Peyer's patch (tissue), 4 donors: ENCODE data around the gene ARMC12.

ENCODE experiments used
- POLR2A ChIP-seq, 2 donors: fragments of 450-650 bp; IDR thresholded peaks; one replicate each; pipeline ENCODE4 v1.5.1; 2017; ENCODE audit warnings: antibody characterized with exemption in 2 of 2, mild to moderate bottlenecking in 2 of 2, moderate library complexity in 2 of 2
- TF ChIP-seq, protein P1 (sequence below), 6 experiments: fragments of 450-650 bp in 4 of 6; fragments of 200-600 bp in 2 of 6; sonication (generic) in 1 of 6; IDR thresholded peaks; one replicate each; pipeline ENCODE4 v1.5.1; 2017 to 2019; ENCODE audit warnings: antibody characterized with exemption in 6 of 6, mild to moderate bottlenecking in 3 of 6, moderate library complexity in 1 of 6

- TF ChIP-seq, protein P1, sequence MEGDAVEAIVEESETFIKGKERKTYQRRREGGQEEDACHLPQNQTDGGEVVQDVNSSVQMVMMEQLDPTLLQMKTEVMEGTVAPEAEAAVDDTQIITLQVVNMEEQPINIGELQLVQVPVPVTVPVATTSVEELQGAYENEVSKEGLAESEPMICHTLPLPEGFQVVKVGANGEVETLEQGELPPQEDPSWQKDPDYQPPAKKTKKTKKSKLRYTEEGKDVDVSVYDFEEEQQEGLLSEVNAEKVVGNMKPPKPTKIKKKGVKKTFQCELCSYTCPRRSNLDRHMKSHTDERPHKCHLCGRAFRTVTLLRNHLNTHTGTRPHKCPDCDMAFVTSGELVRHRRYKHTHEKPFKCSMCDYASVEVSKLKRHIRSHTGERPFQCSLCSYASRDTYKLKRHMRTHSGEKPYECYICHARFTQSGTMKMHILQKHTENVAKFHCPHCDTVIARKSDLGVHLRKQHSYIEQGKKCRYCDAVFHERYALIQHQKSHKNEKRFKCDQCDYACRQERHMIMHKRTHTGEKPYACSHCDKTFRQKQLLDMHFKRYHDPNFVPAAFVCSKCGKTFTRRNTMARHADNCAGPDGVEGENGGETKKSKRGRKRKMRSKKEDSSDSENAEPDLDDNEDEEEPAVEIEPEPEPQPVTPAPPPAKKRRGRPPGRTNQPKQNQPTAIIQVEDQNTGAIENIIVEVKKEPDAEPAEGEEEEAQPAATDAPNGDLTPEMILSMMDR (IDR thresholded peaks at IDR 0.05), result no peak
- TF ChIP-seq POLR2A (IDR thresholded peaks at IDR 0.05), result no peak
Observed at GRCh38 chr6:35723587-35723986, 13.2 kb upstream of the ARMC12 start.
